Astrocyte (in vitro differentiated cells and primary cell): ENCODE data around the gene UMODL1. TPM values are rescaled to one million over a fixed set of nuclear protein-coding genes. Genes with fewer than 3 reads are reported as not detected.

Experiments
- DNase-seq: peaks from one replicate; pipeline ENCODE4 v3.0.0-alpha.2; 2010; ENCODE audit warnings: low read depth
- FAIRE-seq: peaks from 2 replicates; lab custom pipeline; 2011; peaks lifted over from hg19 to GRCh38; lab: Jason Lieb, UNC
- H2AFZ ChIP-seq: 2 replicates; pipeline ENCODE4 v1.6.0; 2012; ENCODE audit warnings: low read depth, low read length, inconsistent platforms
- H3K27ac ChIP-seq: 2 replicates; pipeline ENCODE4 v1.5.1; 2011; ENCODE audit warnings: low read depth, low read length, inconsistent platforms
- H3K27me3 ChIP-seq: 2 replicates; pipeline ENCODE4 v1.6.0; 2011; ENCODE audit warnings: low read length, inconsistent platforms; ENCODE audit not compliant: insufficient read depth
- H3K36me3 ChIP-seq: 2 replicates; pipeline ENCODE4 v1.5.1; 2011; ENCODE audit warnings: low read length, inconsistent platforms; ENCODE audit not compliant: insufficient read depth
- H3K4me1 ChIP-seq: 2 replicates; pipeline ENCODE4 v1.5.1; 2011; ENCODE audit warnings: low read length, inconsistent platforms; ENCODE audit not compliant: insufficient read depth
- H3K4me2 ChIP-seq: 2 replicates; pipeline ENCODE4 v1.6.0; 2012; ENCODE audit warnings: low read length, inconsistent platforms
- H3K4me3 ChIP-seq: 2 replicates; pipeline ENCODE4 v1.5.1; 2011; ENCODE audit warnings: low read depth, mild to moderate bottlenecking, low read length, inconsistent platforms; ENCODE audit not compliant: insufficient read depth
- H3K79me2 ChIP-seq: 2 replicates; pipeline ENCODE4 v1.6.0; 2012; ENCODE audit warnings: mild to moderate bottlenecking, low read length, inconsistent platforms; ENCODE audit not compliant: insufficient read depth
- H3K9ac ChIP-seq: 2 replicates; pipeline ENCODE4 v1.6.0; 2012; ENCODE audit warnings: mild to moderate bottlenecking, low read length, inconsistent platforms
- H3K9me3 ChIP-seq: 2 replicates; pipeline ENCODE4 v1.5.1; 2012; ENCODE audit warnings: low read depth, mild to moderate bottlenecking, low read length, inconsistent platforms; ENCODE audit not compliant: insufficient read depth
- H4K20me1 ChIP-seq: 2 replicates; pipeline ENCODE4 v1.6.0; 2012; ENCODE audit warnings: low read length, inconsistent platforms; ENCODE audit not compliant: insufficient read depth
- H3K27ac Mint-ChIP-seq: one replicate; pipeline ENCODE4 v1.8.0; 2021; ENCODE audit warnings: mild to moderate bottlenecking, mixed read lengths; ENCODE audit not compliant: unreplicated experiment
- H3K27me3 Mint-ChIP-seq: one replicate; pipeline ENCODE4 v1.8.0; 2021; ENCODE audit warnings: low read depth, mixed read lengths; ENCODE audit not compliant: unreplicated experiment
- H3K36me3 Mint-ChIP-seq: one replicate; pipeline ENCODE4 v1.8.0; 2021; ENCODE audit warnings: low read depth, mixed read lengths; ENCODE audit not compliant: unreplicated experiment
- H3K4me1 Mint-ChIP-seq: one replicate; pipeline ENCODE4 v1.8.0; 2021; ENCODE audit warnings: low read depth, mixed read lengths; ENCODE audit not compliant: unreplicated experiment
- H3K4me3 Mint-ChIP-seq: one replicate; pipeline ENCODE4 v1.8.0; 2021; ENCODE audit warnings: mild to moderate bottlenecking, moderate library complexity, mixed read lengths; ENCODE audit not compliant: unreplicated experiment
- H3K9me3 Mint-ChIP-seq: one replicate; pipeline ENCODE4 v1.8.0; 2021; ENCODE audit warnings: mild to moderate bottlenecking, mixed read lengths; ENCODE audit not compliant: unreplicated experiment
- CTCF ChIP-seq: IDR thresholded peaks from 2 replicates; pipeline ENCODE4 v1.5.1; 2011; ENCODE audit warnings: low read depth, mild to moderate bottlenecking, inconsistent platforms, low read length, moderate library complexity; ENCODE audit not compliant: insufficient read depth
- EZH2 ChIP-seq: IDR thresholded peaks from 2 replicates; pipeline ENCODE4 v1.6.1; 2012; ENCODE audit warnings: mild to moderate bottlenecking, low read length, inconsistent platforms; ENCODE audit not compliant: insufficient read depth
- total RNA-seq: library from RNA; stranded (reverse); gene quantifications from 2 replicates; pipeline ENCODE4 v1.2.1, GENCODE V29; 2021

Gene UMODL1
- total RNA-seq, 1 donor from 2014 or later: not detected

- DNase-seq (no peak), FAIRE-seq (no peak)
- Mint-ChIP-seq H3K36me3 (peaks cover 5% of the 10 kb centered on the region), H3K27ac (peak overlapping the region; percentile 87), H3K4me3 (no peak overlapping the region), H3K27me3 (peaks cover 28% of the 10 kb centered on the region), H3K9me3 (no peaks in the 10 kb centered on the region), H3K4me1 (peaks cover 17% of the 10 kb centered on the region)
- peak overlapping the region; percentile 2 for H2AFZ ChIP-seq
- peak overlapping the region; percentile 8 for H3K4me2 ChIP-seq
- no peak overlapping the region for H3K4me3 ChIP-seq
- H4K20me1 ChIP-seq: no peaks in the 10 kb centered on the region
- peaks cover 2% of the 10 kb centered on the region for H3K27me3 ChIP-seq
- peaks cover 32% of the 10 kb centered on the region for H3K4me1 ChIP-seq
- H3K36me3 ChIP-seq: no peaks in the 10 kb centered on the region
- no peaks in the 10 kb centered on the region for H3K9me3 ChIP-seq
- TF ChIP-seq CTCF (no peak), EZH2 (no peak)
- H3K27ac ChIP-seq: no peak overlapping the region
- peak overlapping the region; percentile 46 for H3K9ac ChIP-seq
- no peaks in the 10 kb centered on the region for H3K79me2 ChIP-seq
Observed at GRCh38 chr21:42079008-42079938, 8.2 kb downstream of the UMODL1 start.

- Mint-ChIP-seq H3K4me1 (peaks cover 17% of the 10 kb centered on the region), H3K9me3 (no peaks in the 10 kb centered on the region), H3K27ac (peak overlapping the region; percentile 87), H3K4me3 (no peak overlapping the region), H3K36me3 (peaks cover 5% of the 10 kb centered on the region), H3K27me3 (peaks cover 25% of the 10 kb centered on the region)
- peak overlapping the region; percentile 46 for H3K9ac ChIP-seq
- peak overlapping the region; percentile 37 for H3K4me2 ChIP-seq
- H3K4me1 ChIP-seq: peaks cover 32% of the 10 kb centered on the region
- no peak overlapping the region for H3K4me3 ChIP-seq
- H3K27ac ChIP-seq: peak overlapping the region; percentile 38
- peaks cover 2% of the 10 kb centered on the region for H3K27me3 ChIP-seq
- no peaks in the 10 kb centered on the region for H3K36me3 ChIP-seq
- DNase-seq (peak; percentile 74), FAIRE-seq (no peak)
- TF ChIP-seq EZH2 (no peak), CTCF (no peak)
- no peaks in the 10 kb centered on the region for H4K20me1 ChIP-seq
- no peaks in the 10 kb centered on the region for H3K9me3 ChIP-seq
- H3K79me2 ChIP-seq: no peaks in the 10 kb centered on the region
- H2AFZ ChIP-seq: no peak overlapping the region
Observed at GRCh38 chr21:42079939-42080787, 9.0 kb downstream of the UMODL1 start.
